ENCODE measurements around the gene PIP5K1B. TPM values are rescaled to one million over a fixed set of nuclear protein-coding genes. Genes with fewer than 3 reads are reported as not detected.

The PIP5K1B gene
- total RNA-seq, 2 donors from 2014 or later: 0.17 to 0.37 TPM

DNA sequence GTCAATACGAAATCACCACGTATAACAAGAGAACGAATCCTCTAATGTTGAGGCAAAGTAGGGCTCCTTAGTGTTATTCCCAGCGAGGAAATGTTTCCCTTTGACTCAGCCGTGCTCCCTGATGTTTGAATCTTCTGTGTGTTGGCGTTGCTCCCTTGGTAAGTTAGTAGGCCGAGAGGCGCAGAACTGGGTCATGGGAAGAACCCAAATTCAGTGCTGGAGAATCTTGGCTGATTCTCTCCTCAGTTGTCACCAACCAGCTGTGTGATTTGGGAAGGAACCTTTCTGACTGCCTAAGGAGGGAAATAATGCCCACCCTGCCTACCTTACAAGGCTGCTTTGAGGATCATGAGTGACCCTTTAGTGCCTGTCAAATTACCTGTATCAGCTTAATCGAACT, 286.4 kb downstream of the PIP5K1B start:
- Mint-ChIP-seq H3K4me3 (no peak overlapping the region), H3K9me3 (no peaks in the 10 kb centered on the region), H3K36me3 (ENCODE audit: low read depth) (no peaks in the 10 kb centered on the region), H3K4me1 (no peaks in the 10 kb centered on the region), H3K27me3 (no peaks in the 10 kb centered on the region), H3K27ac (no peak overlapping the region)
- ATAC-seq (replicated peaks): no peak

- H3K9me3 Mint-ChIP-seq: no peaks in the 10 kb centered on the region
- H3K4me1 Mint-ChIP-seq: no peaks in the 10 kb centered on the region
- H3K4me3 Mint-ChIP-seq: no peak overlapping the region
- no peaks in the 10 kb centered on the region for H3K27me3 Mint-ChIP-seq
- no peaks in the 10 kb centered on the region for H3K36me3 Mint-ChIP-seq (ENCODE audit: low read depth)
- no peak for ATAC-seq (replicated peaks)
- peak overlapping the region; percentile 34 for H3K27ac Mint-ChIP-seq
Observed at GRCh38 chr9:68995776-68996175, 290.7 kb downstream of the PIP5K1B start.

DNA sequence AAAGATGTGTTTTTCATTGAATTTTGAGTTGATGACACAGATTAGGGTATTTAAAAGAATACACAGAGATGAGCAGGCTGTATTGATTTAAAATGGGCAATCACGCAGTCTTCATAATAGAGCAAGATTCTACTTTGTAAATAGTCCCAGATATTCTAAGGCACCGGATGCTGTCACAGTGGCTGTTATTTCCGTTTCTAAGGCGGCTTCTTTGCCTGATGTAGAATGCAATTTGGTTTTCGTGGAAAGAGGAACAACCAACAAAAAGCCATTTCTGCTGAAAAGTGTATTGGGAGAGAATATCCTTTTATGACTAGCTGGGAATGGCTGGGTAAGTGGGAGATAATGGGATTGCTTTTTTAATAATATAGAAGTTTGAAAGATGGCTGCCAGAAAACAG, 291.4 kb downstream of the PIP5K1B start:
- ATAC-seq (replicated peaks): no peak
- peak overlapping the region; percentile 25 for H3K4me3 Mint-ChIP-seq
- peak overlapping the region; percentile 34 for H3K27ac Mint-ChIP-seq
- H3K9me3 Mint-ChIP-seq: no peaks in the 10 kb centered on the region
- no peaks in the 10 kb centered on the region for H3K27me3 Mint-ChIP-seq
- no peaks in the 10 kb centered on the region for H3K36me3 Mint-ChIP-seq (ENCODE audit: low read depth)
- no peaks in the 10 kb centered on the region for H3K4me1 Mint-ChIP-seq

GRCh38 chr9:68997666-68998065, 292.6 kb downstream of the PIP5K1B start:
- no peak for ATAC-seq (replicated peaks)
- H3K36me3 Mint-ChIP-seq (ENCODE audit: low read depth): no peaks in the 10 kb centered on the region
- no peaks in the 10 kb centered on the region for H3K4me1 Mint-ChIP-seq

GRCh38 chr9:68998385-68998784, 293.3 kb downstream of the PIP5K1B start:
- H3K27ac Mint-ChIP-seq: peak overlapping the region; percentile 36
- H3K4me3 Mint-ChIP-seq: no peak overlapping the region
- H3K36me3 Mint-ChIP-seq (ENCODE audit: low read depth): no peaks in the 10 kb centered on the region
- no peaks in the 10 kb centered on the region for H3K4me1 Mint-ChIP-seq
- H3K9me3 Mint-ChIP-seq: no peaks in the 10 kb centered on the region
- no peak for ATAC-seq (replicated peaks)
- H3K27me3 Mint-ChIP-seq: peaks cover 4% of the 10 kb centered on the region

More at GRCh38 chr9:68997666-68998065, 292.6 kb downstream of the PIP5K1B start:
- H3K4me3 Mint-ChIP-seq: no peak overlapping the region
- no peaks in the 10 kb centered on the region for H3K27me3 Mint-ChIP-seq
- H3K9me3 Mint-ChIP-seq: no peaks in the 10 kb centered on the region
- no peak overlapping the region for H3K27ac Mint-ChIP-seq

GRCh38 chr9:68998812-68999211, 293.8 kb downstream of the PIP5K1B start:
- no peak for ATAC-seq (replicated peaks)
- Mint-ChIP-seq H3K9me3 (no peaks in the 10 kb centered on the region), H3K4me1 (no peaks in the 10 kb centered on the region), H3K27me3 (peaks cover 4% of the 10 kb centered on the region), H3K4me3 (no peak overlapping the region), H3K36me3 (ENCODE audit: low read depth) (no peaks in the 10 kb centered on the region), H3K27ac (no peak overlapping the region)

- Mint-ChIP-seq H3K4me3 (no peak overlapping the region), H3K36me3 (ENCODE audit: low read depth) (no peaks in the 10 kb centered on the region), H3K4me1 (no peaks in the 10 kb centered on the region), H3K27ac (peak overlapping the region; percentile 20), H3K27me3 (peaks cover 4% of the 10 kb centered on the region), H3K9me3 (no peaks in the 10 kb centered on the region)
- ATAC-seq (replicated peaks): peak; percentile 87
Observed at GRCh38 chr9:68999393-69000105, 294.5 kb downstream of the PIP5K1B start.

DNA sequence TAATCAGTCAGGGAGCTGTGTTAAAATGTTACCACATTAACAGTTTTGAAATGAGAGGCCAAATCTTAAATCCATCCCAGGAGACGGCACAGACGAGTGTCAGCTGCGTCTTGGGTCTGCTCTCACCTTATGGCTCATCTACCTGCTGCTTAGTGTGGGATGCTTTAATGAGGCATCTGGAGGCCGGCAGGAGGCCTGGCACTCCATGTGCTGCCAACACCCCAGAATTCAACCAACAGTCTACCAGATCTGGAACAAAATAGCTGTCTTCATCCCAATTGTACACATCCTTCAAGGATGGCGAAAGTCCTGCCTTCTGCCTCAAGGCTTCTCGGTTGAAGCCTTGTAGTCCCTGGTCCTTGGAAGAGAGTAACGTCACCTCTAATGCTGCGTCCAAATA, 296.9 kb downstream of the PIP5K1B start:
- no peaks in the 10 kb centered on the region for H3K36me3 Mint-ChIP-seq (ENCODE audit: low read depth)
- H3K27me3 Mint-ChIP-seq: peaks cover 4% of the 10 kb centered on the region
- ATAC-seq (replicated peaks): no peak
- no peaks in the 10 kb centered on the region for H3K4me1 Mint-ChIP-seq
- H3K27ac Mint-ChIP-seq: no peak overlapping the region
- no peak overlapping the region for H3K4me3 Mint-ChIP-seq
- no peaks in the 10 kb centered on the region for H3K9me3 Mint-ChIP-seq

- Mint-ChIP-seq H3K4me3 (no peak overlapping the region), H3K9me3 (no peaks in the 10 kb centered on the region), H3K36me3 (ENCODE audit: low read depth) (no peaks in the 10 kb centered on the region), H3K27ac (no peak overlapping the region), H3K27me3 (peaks cover 7% of the 10 kb centered on the region), H3K4me1 (no peaks in the 10 kb centered on the region)
- no peak for ATAC-seq (replicated peaks)
Observed at GRCh38 chr9:69003051-69003450, 298.0 kb downstream of the PIP5K1B start.

DNA sequence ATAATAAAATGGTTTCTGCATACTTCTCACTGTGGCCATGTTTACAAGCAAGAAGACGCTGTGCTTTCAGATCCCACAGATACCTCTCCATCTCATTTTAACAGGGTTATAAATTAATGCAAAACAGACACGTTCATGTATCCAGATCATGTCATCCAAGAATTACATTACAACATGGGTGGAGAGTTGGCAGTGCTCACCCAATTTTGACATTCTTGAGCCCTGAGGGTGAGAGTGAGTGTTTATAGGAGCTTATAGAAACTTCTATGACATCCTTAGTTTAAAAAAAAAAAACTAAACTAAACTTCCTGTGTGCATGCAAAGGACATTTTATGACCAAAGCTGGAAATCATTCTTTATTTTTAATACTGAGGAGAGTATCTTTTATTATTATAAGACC, 299.8 kb downstream of the PIP5K1B start:
- no peak overlapping the region for H3K27ac Mint-ChIP-seq
- no peaks in the 10 kb centered on the region for H3K9me3 Mint-ChIP-seq
- no peaks in the 10 kb centered on the region for H3K4me1 Mint-ChIP-seq
- H3K4me3 Mint-ChIP-seq: no peak overlapping the region
- no peak for ATAC-seq (replicated peaks)
- no peaks in the 10 kb centered on the region for H3K36me3 Mint-ChIP-seq (ENCODE audit: low read depth)
- peaks cover 7% of the 10 kb centered on the region for H3K27me3 Mint-ChIP-seq

- ATAC-seq (replicated peaks): no peak
- H3K36me3 Mint-ChIP-seq (ENCODE audit: low read depth): no peaks in the 10 kb centered on the region
- H3K27ac Mint-ChIP-seq: no peak overlapping the region
- no peaks in the 10 kb centered on the region for H3K9me3 Mint-ChIP-seq
- no peaks in the 10 kb centered on the region for H3K4me1 Mint-ChIP-seq
- H3K4me3 Mint-ChIP-seq: no peak overlapping the region
- H3K27me3 Mint-ChIP-seq: peaks cover 14% of the 10 kb centered on the region
Observed at GRCh38 chr9:69009708-69010107, 304.7 kb downstream of the PIP5K1B start.

DNA sequence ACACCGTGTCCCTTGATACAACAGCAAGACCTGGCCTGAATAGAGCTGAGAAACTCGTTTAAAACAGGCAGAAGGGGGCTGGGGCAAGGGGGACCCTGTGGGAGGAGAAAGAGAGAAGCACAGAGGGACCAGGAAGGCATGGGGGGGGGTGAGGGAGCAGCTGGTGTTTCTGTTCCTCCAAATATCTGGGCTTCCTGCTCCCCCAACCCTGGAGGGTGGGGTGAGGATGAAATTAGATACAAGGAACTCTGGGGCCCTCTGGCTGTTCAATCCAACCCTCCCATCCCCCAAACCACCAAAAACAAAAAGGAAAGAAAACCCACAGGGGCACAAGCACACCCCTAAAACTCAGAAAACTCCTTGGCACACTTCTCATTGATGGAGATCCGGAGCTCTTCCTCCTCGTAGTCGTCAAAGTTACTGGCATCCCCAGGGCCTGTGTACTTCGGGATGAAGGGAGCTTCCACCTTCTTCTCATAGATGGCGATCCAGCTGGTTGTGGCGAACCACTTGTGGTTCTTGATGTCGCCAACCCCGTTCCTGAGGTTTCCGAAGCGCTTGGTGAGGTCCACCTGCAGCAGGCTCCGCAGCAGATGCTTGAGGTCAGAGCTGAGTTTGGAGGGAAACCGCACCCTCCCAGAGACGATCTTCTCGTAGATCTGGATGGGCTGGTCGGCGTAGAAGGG, 307.8 kb downstream of the PIP5K1B start:
- Mint-ChIP-seq H3K27me3 (peaks cover 13% of the 10 kb centered on the region), H3K4me1 (no peaks in the 10 kb centered on the region)
- no peak for ATAC-seq (replicated peaks)

GRCh38 chr9:69013382-69013727, 308.3 kb downstream of the PIP5K1B start:
- no peaks in the 10 kb centered on the region for H3K36me3 Mint-ChIP-seq (ENCODE audit: low read depth)
- no peaks in the 10 kb centered on the region for H3K9me3 Mint-ChIP-seq
- H3K4me3 Mint-ChIP-seq: no peak overlapping the region
- H3K27me3 Mint-ChIP-seq: peaks cover 11% of the 10 kb centered on the region
- peaks cover 3% of the 10 kb centered on the region for H3K4me1 Mint-ChIP-seq
- no peak overlapping the region for H3K27ac Mint-ChIP-seq
- ATAC-seq (replicated peaks): no peak

More for the DNA sequence above, 307.8 kb downstream of the PIP5K1B start:
- Mint-ChIP-seq H3K4me3 (no peak overlapping the region), H3K9me3 (no peaks in the 10 kb centered on the region), H3K27ac (no peak overlapping the region), H3K36me3 (ENCODE audit: low read depth) (no peaks in the 10 kb centered on the region)

DNA sequence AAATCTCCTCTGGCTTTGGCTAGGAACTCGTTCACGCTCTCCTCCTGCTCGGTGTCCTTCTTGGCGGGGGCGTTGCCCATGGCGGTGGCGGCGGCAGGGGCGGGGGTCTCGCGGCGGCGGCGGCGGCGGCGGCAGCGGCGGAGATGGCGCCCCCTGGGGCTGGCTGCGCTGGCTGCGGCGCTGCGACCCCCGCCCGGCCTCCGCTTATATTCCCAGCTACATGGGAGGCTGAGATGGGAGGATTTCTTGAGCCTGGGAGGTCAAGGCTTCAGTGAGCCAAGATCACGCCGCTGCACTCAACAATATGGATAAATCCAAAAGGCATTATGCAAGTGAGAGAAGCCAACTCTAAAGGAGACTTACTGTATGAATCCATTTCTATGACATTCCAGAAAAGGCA, 309.0 kb downstream of the PIP5K1B start, which contains the start of gene PRKACG:
Gene PRKACG (minus strand): TSS at position 101 of the 400 bp plus-strand sequence. CDS start 21 bp downstream, at position 80.
- no peak within 1 kb of the TSS for H3K4me3 Mint-ChIP-seq
- H3K36me3 Mint-ChIP-seq (ENCODE audit: low read depth): no peaks in the 10 kb centered on the region
- no peak for ATAC-seq (replicated peaks)
- H3K9me3 Mint-ChIP-seq: no peaks in the 10 kb centered on the region
- H3K4me1 Mint-ChIP-seq: peaks cover 3% of the 10 kb centered on the region
- H3K27ac Mint-ChIP-seq: no peak within 1 kb of the TSS
- H3K27me3 Mint-ChIP-seq: peaks cover 11% of the 10 kb centered on the region

All from activated T-helper 17 cell treated with anti-CD3 and anti-CD28 coated beads, Interleukin-2, amount 50 U/mL, for 72 hours (primary cell).